ENCODE data around the gene ENTPD8. TPM values are rescaled to one million over a fixed set of nuclear protein-coding genes. Genes with fewer than 3 reads are reported as not detected.

ENTPD8 gene
- total RNA-seq, 3 donors from 2014 or later: 2.0 to 3.2 TPM; not detected in 1

- intact Hi-C loops (cut with DNase I; ENCODE audit: low total_unique reads): no loop called here
- Histone ChIP-seq H3K4me3 (no peak overlapping the region), H3K27ac (no peak overlapping the region), H3K9me3 (no peaks in the 10 kb centered on the region), H3K36me3 (no peaks in the 10 kb centered on the region), H3K27me3 (no peaks in the 10 kb centered on the region), H3K4me1 (no peaks in the 10 kb centered on the region)
- no peak for TF ChIP-seq POLR2A (IDR thresholded peaks at IDR 0.05)
- no peak for TF ChIP-seq POLR2AphosphoS5 (IDR thresholded peaks at IDR 0.05)
- TF ChIP-seq, protein P1, sequence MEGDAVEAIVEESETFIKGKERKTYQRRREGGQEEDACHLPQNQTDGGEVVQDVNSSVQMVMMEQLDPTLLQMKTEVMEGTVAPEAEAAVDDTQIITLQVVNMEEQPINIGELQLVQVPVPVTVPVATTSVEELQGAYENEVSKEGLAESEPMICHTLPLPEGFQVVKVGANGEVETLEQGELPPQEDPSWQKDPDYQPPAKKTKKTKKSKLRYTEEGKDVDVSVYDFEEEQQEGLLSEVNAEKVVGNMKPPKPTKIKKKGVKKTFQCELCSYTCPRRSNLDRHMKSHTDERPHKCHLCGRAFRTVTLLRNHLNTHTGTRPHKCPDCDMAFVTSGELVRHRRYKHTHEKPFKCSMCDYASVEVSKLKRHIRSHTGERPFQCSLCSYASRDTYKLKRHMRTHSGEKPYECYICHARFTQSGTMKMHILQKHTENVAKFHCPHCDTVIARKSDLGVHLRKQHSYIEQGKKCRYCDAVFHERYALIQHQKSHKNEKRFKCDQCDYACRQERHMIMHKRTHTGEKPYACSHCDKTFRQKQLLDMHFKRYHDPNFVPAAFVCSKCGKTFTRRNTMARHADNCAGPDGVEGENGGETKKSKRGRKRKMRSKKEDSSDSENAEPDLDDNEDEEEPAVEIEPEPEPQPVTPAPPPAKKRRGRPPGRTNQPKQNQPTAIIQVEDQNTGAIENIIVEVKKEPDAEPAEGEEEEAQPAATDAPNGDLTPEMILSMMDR (IDR thresholded peaks at IDR 0.05): no peak
- DNase-seq (ENCODE audit: low spot score in 2 of 2): no peak
These were observed 45.5 kb downstream of the ENTPD8 start for GRCh38 chr9:137395666-137396010.

DNA sequence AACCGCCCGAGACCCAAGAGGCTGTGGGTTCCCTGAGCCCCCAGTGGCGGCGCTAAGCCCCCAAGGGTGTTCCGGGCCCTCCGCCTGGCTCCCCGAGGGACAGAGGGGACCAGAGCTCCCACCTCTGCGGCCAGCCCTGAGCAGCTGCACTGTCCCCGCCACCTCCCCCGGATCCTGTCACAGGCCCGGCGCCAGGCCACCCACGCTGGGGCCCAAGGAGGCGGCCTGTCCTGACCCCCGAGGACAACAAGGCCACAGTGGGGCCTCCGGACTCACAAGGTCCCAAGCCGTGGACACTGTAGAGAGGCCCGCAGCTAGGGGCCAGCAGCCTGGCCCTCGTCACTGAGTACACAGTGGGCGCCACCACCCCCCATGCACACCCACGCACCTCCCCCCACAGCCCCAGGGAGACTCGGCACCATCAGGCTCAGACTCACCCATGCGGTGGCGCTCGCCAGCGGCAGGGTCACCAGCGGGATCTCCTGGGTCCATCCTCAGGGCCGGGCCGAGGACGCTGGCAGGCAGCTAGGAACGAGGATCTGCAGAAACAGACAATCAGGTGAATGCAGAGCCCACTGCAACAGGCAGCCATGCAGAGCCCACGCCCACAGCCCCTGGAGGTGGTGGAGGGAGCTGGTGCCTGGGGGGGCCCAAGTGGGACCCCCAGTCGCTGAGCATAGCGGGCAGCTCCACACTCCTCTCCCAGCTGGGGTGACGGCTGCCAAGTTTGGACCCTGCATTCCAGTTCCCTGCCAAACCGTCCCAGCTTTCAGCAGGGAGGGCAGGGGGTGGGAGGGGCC lies 46.1 kb downstream of the ENTPD8 start:
- H3K27me3 ChIP-seq: no peaks in the 10 kb centered on the region

GRCh38 chr9:137393176-137394150 lies 47.7 kb downstream of the ENTPD8 start:
- intact Hi-C loops (cut with DNase I; ENCODE audit: low total_unique reads): no loop called here

More for the DNA sequence above, 46.1 kb downstream of the ENTPD8 start:
- intact Hi-C loops (cut with DNase I; ENCODE audit: low total_unique reads): no loop called here
- Histone ChIP-seq H3K36me3 (no peaks in the 10 kb centered on the region), H3K4me1 (no peaks in the 10 kb centered on the region), H3K4me3 (no peak overlapping the region), H3K9me3 (no peaks in the 10 kb centered on the region), H3K27ac (no peak overlapping the region)
- TF ChIP-seq POLR2A (IDR thresholded peaks at IDR 0.05): no peak
- no peak for DNase-seq (ENCODE audit: low spot score in 2 of 2)

DNA sequence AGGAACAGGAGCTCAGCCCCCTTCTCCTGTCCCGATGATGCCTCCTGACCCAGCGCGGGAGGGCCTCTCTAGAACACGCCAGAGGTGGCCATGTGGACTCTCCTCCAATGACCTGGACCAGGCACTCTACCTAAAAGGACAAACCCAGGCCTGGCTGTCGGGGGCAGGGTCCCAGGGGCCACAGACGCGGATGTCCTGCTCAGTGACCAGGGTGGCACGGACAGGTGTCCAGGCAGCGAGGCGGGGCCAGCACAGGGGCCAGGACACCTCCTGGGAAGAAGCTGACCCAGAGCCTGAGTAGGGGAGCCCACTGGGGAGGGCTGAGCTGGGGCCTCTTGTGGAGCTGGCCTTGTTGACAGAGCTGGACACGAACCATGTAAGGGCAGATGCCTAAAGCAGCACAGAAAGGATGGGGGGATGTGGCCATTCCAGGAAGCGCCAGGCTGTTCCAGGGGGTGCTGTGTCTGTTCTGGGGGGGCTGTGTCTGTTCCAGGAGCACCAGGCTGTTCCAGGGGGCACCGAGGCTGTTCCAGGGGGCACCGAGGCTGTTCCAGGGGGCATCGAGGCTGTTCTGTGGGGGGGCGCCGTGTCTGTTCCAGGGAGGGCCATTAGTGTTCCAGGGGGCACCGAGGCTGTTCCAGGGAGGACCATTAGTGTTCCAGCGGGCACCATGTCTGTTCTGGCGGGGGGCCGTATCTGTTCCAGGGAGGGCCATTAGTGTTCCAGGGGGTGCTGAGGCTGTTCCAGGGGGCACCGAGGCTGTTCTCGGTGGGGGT lies 48.7 kb downstream of the ENTPD8 start:
- TF ChIP-seq, protein P1 (IDR thresholded peaks at IDR 0.05): no peak
- no peak for TF ChIP-seq POLR2A (IDR thresholded peaks at IDR 0.05)
- no peak for TF ChIP-seq POLR2AphosphoS5 (IDR thresholded peaks at IDR 0.05)

More at GRCh38 chr9:137393176-137394150, 47.7 kb downstream of the ENTPD8 start:
- Histone ChIP-seq H3K9me3 (no peaks in the 10 kb centered on the region), H3K4me3 (no peak overlapping the region), H3K27ac (no peak overlapping the region), H3K4me1 (no peaks in the 10 kb centered on the region), H3K27me3 (no peaks in the 10 kb centered on the region), H3K36me3 (no peaks in the 10 kb centered on the region)
- TF ChIP-seq POLR2A (IDR thresholded peaks at IDR 0.05): no peak
- TF ChIP-seq, protein P1 (IDR thresholded peaks at IDR 0.05): no peak
- no peak for TF ChIP-seq POLR2AphosphoS5 (IDR thresholded peaks at IDR 0.05)
- DNase-seq (ENCODE audit: low spot score in 2 of 2): no peak

GRCh38 chr9:137391411-137391754 lies 49.8 kb downstream of the ENTPD8 start:
- no peak for TF ChIP-seq POLR2A (IDR thresholded peaks at IDR 0.05)
- TF ChIP-seq POLR2AphosphoS5 (IDR thresholded peaks at IDR 0.05): no peak
- TF ChIP-seq, protein P1 (IDR thresholded peaks at IDR 0.05): no peak
- Histone ChIP-seq H3K27me3 (no peaks in the 10 kb centered on the region), H3K4me1 (no peaks in the 10 kb centered on the region), H3K9me3 (no peaks in the 10 kb centered on the region), H3K36me3 (no peaks in the 10 kb centered on the region), H3K4me3 (no peak overlapping the region), H3K27ac (peak overlapping the region in 1 of 2 donors; percentile 82)
- intact Hi-C loops (cut with DNase I; ENCODE audit: low total_unique reads): no loop called here
- no peak for DNase-seq (ENCODE audit: low spot score in 2 of 2)

More for the DNA sequence above, 48.7 kb downstream of the ENTPD8 start:
- H3K27ac ChIP-seq: no peak overlapping the region
- DNase-seq (ENCODE audit: low spot score in 2 of 2): no peak
- intact Hi-C loops (cut with DNase I; ENCODE audit: low total_unique reads): no loop called here
- H3K4me1 ChIP-seq: no peaks in the 10 kb centered on the region
- H3K27me3 ChIP-seq: no peaks in the 10 kb centered on the region
- no peaks in the 10 kb centered on the region for H3K9me3 ChIP-seq
- H3K36me3 ChIP-seq: no peaks in the 10 kb centered on the region
- no peak overlapping the region for H3K4me3 ChIP-seq

Measured in breast epithelium (tissue), 4 donors.